Activated naive CD4-positive, alpha-beta T cell treated with anti-CD3 and anti-CD28 coated beads, Interleukin-2, amount 10 ng/mL, durations not matched to agents 7 days and 5 days (primary cell): ENCODE data around the gene ZNF670.
"Not testable (repeated sequence)": the region's sequence is repeated elsewhere in the genome, so short reads cannot be mapped to it uniquely, and the experiment has no call there.

Source experiments
- CTCF ChIA-PET: fragments of 350-600 bp; sonication (Branson Sonifier 250); formaldehyde crosslinking; loops from one replicate; lab custom pipeline; 2021; ENCODE audit warnings: antibody characterized with exemption; lab: Charles Lee
- DNase-seq: peaks from one replicate; pipeline ENCODE4 v3.0.0-alpha.2; 2020
- H3K27ac Mint-ChIP-seq: one replicate; pipeline ENCODE4 v1.8.0; 2021; ENCODE audit warnings: mild to moderate bottlenecking, moderate library complexity, mixed read lengths
- H3K27me3 Mint-ChIP-seq: one replicate; pipeline ENCODE4 v1.8.0; 2021; ENCODE audit warnings: mild to moderate bottlenecking, mixed read lengths
- H3K36me3 Mint-ChIP-seq: one replicate; pipeline ENCODE4 v1.8.0; 2021; ENCODE audit warnings: mixed read lengths
- H3K4me1 Mint-ChIP-seq: one replicate; pipeline ENCODE4 v1.8.0; 2021; ENCODE audit warnings: mixed read lengths
- H3K4me3 Mint-ChIP-seq: one replicate; pipeline ENCODE4 v1.8.0; 2021; ENCODE audit warnings: mild to moderate bottlenecking, moderate library complexity, mixed read lengths
- H3K9me3 Mint-ChIP-seq: one replicate; pipeline ENCODE4 v1.8.0; 2021; ENCODE audit warnings: mixed read lengths

Gene ZNF670

GRCh38 chr1:247078258-247079140 is at the start of gene ZNF670:
Gene ZNF670, minus strand, starts transcription at chr1:247078811. Its CDS starts 215 bp downstream, at chr1:247078596.
- H3K27me3 Mint-ChIP-seq = peaks cover 7% of the 10 kb centered on the region
- CTCF ChIA-PET = interaction anchor here (0.6 kb wide), 1 partner anchor 296 kb away, joined by 3 read pairs; no protein-coding TSS in a partner anchor
- peak within 1 kb of the TSS; percentile 74 for H3K27ac Mint-ChIP-seq
- peaks cover 14% of the 10 kb centered on the region for H3K36me3 Mint-ChIP-seq
- peak within 1 kb of the TSS; percentile 84 for H3K4me3 Mint-ChIP-seq
- H3K9me3 Mint-ChIP-seq = peaks cover 23% of the 10 kb centered on the region
- DNase-seq = peak; percentile 92
- H3K4me1 Mint-ChIP-seq = peaks cover 30% of the 10 kb centered on the region

DNA sequence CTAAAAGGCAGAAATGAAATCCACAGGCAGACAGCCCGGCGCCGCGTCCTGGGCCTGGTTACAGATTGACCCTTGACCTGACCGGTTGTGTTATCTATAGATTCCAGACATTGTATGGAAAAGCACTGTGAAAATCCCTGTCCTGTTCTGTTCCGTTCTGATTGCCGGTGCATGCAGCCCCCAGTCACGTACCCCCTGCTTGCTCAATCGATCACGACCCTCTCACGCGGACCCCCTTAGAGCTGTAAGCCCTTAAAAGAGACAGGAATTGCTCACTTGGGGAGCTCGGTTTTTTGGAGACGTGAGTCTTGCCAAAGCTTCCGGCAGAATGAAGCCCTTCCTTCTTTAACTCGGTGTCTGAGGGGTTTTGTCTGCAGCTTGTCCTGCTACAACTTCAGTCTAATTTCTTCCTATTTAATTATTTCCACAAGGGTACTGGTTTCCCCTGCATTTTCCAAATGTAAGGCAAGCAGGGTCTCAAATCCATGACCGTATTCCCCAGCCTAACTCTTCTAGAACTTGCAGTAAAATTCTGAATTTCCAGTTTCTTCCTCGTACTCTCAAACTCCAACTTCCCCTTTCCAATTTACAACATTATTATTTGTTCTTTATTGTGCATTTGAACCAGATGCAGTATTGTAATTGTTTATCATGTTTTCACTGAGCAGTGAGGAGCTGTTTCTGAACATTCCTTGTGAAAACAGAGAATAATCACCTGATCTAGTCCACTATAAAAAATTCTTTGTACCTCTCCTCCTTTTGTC is 49.1 kb upstream of the ZNF670 start:
- peak overlapping the region; percentile 88 for H3K27ac Mint-ChIP-seq
- H3K4me3 Mint-ChIP-seq = peak overlapping the region; percentile 92
- H3K9me3 Mint-ChIP-seq = peaks cover 22% of the 10 kb centered on the region
- H3K27me3 Mint-ChIP-seq, H3K4me1 Mint-ChIP-seq, DNase-seq: not testable (repeated sequence)
- CTCF ChIA-PET = interaction anchor here (0.8 kb wide), 1 partner anchor 37 kb away, joined by 3 read pairs; no protein-coding TSS in a partner anchor
- H3K36me3 Mint-ChIP-seq = peaks cover 31% of the 10 kb centered on the region

GRCh38 chr1:247126601-247127000 is 48.0 kb upstream of the ZNF670 start:
- H3K4me1 Mint-ChIP-seq, H3K4me3 Mint-ChIP-seq, DNase-seq, H3K27ac Mint-ChIP-seq, CTCF ChIA-PET, H3K27me3 Mint-ChIP-seq: not testable (repeated sequence)
- Mint-ChIP-seq H3K9me3 (peaks cover 12% of the 10 kb centered on the region), H3K36me3 (peaks cover 20% of the 10 kb centered on the region)

DNA sequence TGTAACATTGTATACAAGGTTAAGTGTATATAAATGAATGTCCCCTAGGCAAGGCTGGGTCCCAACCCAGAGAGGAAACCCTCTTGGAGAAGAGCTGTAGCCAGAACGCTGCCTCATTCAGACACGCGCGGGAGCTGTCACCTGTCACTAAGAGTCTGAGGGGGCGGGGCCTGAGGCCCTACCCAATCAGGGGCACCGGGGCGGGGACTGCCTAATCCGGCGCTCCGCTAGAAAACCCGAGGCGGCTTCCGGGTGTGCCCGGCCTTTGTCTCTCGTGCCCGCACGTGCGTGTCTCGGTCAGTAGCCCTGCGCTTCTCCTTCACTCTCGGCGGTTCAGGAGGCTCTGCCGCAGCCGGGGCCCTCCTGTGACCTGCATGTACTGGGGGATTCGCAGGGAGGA is 47.6 kb upstream of the ZNF670 start:
- peaks cover 19% of the 10 kb centered on the region for H3K36me3 Mint-ChIP-seq
- not testable (repeated sequence) for H3K27me3 Mint-ChIP-seq

DNA sequence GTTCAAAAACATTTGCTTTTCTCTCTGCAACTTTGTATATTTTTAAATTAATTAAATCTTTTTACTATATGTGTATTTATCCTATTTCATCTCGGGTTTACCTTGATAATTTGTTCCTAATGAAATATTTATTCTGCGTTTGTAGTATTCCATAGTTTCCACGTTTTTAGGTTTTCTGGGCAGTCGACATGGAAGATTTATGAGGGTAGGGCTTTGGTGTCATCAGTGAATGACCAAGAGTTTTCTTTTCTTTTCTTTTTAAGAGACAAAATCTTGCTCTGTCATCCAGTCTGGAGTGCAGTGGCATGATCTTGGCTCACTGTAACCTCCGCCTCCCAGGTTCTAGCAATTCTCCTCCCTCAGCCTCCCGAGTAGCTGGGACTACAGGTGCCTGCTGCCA is 42.8 kb upstream of the ZNF670 start:
- DNase-seq = no peak
- no peak overlapping the region for H3K4me3 Mint-ChIP-seq
- no peaks in the 10 kb centered on the region for H3K36me3 Mint-ChIP-seq
- no peaks in the 10 kb centered on the region for H3K27me3 Mint-ChIP-seq
- H3K27ac Mint-ChIP-seq = no peak overlapping the region
- CTCF ChIA-PET = no interaction called here
- H3K4me1 Mint-ChIP-seq = no peaks in the 10 kb centered on the region
- peaks cover 5% of the 10 kb centered on the region for H3K9me3 Mint-ChIP-seq

More for the DNA sequence above, 47.6 kb upstream of the ZNF670 start:
- peaks cover 12% of the 10 kb centered on the region for H3K9me3 Mint-ChIP-seq
- H3K4me1 Mint-ChIP-seq, H3K27ac Mint-ChIP-seq, H3K4me3 Mint-ChIP-seq, DNase-seq, CTCF ChIA-PET: not testable (repeated sequence)

DNA sequence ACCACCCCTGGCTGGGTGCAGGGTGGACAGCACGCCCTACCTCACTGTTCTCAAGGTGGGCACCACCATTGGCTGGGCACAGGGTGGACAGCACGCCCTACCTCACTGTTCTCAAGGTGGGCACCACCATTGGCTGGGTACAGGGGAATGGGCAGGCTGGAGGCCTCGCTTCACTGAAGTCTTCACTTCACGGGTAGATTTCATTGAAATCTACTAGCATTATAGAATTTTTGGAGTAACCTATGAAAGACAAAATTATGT is 41.7 kb upstream of the ZNF670 start:
- H3K4me1 Mint-ChIP-seq, DNase-seq, H3K27ac Mint-ChIP-seq, CTCF ChIA-PET, H3K27me3 Mint-ChIP-seq, H3K4me3 Mint-ChIP-seq, H3K9me3 Mint-ChIP-seq, H3K36me3 Mint-ChIP-seq: not testable (repeated sequence)

DNA sequence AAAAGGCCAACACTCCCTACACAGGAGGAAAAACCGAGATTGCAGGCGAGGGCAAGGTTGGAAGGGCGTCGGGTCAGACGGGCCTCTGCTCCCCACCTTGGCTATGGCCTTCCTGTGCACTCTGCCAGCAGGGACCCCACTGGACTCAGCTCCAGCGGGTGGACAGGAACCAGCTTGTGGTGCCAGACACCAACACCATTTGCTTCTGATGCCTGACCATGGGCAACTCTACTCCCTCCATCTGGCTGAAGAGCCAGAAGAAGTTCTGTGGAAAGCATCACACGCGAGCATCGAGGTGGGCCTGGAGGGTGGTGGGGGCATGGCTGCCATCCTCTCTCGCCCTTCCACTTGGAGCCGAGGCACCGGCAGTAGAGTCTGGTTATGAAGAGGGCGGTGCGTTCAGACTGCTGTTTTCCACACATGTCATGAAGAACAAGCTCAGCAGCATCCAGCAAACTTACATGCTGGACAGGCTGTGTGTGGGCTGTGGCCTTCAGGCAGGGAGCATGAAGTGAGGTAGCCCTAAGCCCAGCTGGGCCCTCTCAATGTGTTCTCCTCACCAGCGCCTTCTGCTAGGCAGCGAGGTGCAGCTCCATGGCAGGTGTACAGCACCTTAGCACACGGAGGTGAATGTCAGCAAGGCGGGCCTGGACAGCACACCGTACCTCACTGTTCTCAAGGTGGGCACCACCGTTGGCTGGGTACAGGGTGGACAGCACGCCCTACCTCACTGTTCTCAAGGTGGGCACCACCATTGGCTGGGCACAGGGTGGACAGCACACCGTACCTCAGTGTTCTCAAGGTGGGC is 41.2 kb upstream of the ZNF670 start:
- Mint-ChIP-seq H3K4me3 (no peak overlapping the region), H3K27me3 (peaks cover 6% of the 10 kb centered on the region), H3K27ac (no peak overlapping the region), H3K9me3 (peaks cover 7% of the 10 kb centered on the region), H3K36me3 (no peaks in the 10 kb centered on the region), H3K4me1 (no peaks in the 10 kb centered on the region)
- CTCF ChIA-PET = interaction anchor here (1.0 kb wide), 1 partner anchor 213 kb away, joined by 3 read pairs; no protein-coding TSS in a partner anchor
- DNase-seq = no peak

DNA sequence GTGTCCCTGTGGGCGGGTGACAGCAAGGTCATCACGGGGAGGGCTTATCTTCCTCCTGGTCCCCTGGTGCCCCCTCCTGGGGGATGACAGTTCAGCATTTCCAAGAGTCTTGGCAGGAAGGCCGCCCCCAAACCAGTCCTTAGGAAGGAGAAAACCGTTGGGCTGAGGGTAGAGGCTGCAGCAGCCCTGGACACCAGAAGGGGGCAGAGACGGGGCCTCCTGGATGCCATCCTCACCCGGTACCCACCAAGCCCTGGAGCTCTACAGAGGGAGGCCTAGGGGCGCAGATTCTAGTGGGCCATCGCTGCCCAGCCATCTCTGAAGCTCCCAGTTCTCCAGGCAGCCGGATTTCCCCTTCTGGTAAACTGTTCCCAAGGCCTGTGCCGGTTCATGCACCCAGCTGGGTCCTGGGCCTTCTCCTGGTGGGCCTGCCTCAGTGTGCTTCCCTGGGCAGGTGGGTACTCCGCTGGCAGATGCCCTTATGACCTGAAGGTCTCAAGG is 40.4 kb upstream of the ZNF670 start:
- Mint-ChIP-seq H3K4me1 (no peaks in the 10 kb centered on the region), H3K36me3 (no peaks in the 10 kb centered on the region), H3K9me3 (peaks cover 7% of the 10 kb centered on the region), H3K27me3 (peaks cover 12% of the 10 kb centered on the region), H3K27ac (no peak overlapping the region), H3K4me3 (no peak overlapping the region)
- DNase-seq = peak; percentile 50
- CTCF ChIA-PET = interaction anchor here (1.0 kb wide), 1 partner anchor 212 kb away, joined by 3 read pairs; no protein-coding TSS in a partner anchor

DNA sequence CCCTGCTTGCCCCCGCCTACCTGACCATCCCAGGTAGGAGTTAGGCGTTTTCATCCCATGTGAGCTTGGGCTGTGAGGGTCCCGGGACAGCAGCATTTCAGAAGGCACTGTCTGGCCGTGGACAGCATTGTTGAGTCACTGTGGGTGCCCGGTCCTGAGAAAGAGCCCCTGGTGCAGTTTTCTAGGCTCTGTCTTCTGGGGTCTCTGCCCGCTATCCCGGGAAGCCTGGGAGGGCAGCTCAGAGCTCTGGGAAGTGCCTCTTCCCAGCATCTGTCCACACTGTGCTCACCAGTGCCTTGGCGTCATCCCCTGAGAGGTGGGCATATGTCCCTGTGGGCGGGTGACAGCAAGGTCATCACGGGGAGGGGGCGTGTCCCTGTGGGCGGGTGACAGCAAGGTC is 36.9 kb upstream of the ZNF670 start:
- Mint-ChIP-seq H3K36me3 (peaks cover 2% of the 10 kb centered on the region), H3K9me3 (peaks cover 4% of the 10 kb centered on the region), H3K4me1 (peaks cover 4% of the 10 kb centered on the region), H3K27me3 (peaks cover 44% of the 10 kb centered on the region), H3K27ac (no peak overlapping the region), H3K4me3 (no peak overlapping the region)
- no peak for DNase-seq
- CTCF ChIA-PET = no interaction called here

GRCh38 chr1:247115141-247115510 is 36.5 kb upstream of the ZNF670 start:
- Mint-ChIP-seq H3K36me3 (peaks cover 2% of the 10 kb centered on the region), H3K9me3 (peaks cover 4% of the 10 kb centered on the region), H3K4me1 (peaks cover 4% of the 10 kb centered on the region), H3K27ac (no peak overlapping the region), H3K27me3 (peaks cover 48% of the 10 kb centered on the region), H3K4me3 (no peak overlapping the region)
- DNase-seq = no peak
- CTCF ChIA-PET = no interaction called here

GRCh38 chr1:247114351-247115140 is 35.9 kb upstream of the ZNF670 start:
- no peak overlapping the region for H3K4me3 Mint-ChIP-seq
- CTCF ChIA-PET = no interaction called here
- DNase-seq = no peak

DNA sequence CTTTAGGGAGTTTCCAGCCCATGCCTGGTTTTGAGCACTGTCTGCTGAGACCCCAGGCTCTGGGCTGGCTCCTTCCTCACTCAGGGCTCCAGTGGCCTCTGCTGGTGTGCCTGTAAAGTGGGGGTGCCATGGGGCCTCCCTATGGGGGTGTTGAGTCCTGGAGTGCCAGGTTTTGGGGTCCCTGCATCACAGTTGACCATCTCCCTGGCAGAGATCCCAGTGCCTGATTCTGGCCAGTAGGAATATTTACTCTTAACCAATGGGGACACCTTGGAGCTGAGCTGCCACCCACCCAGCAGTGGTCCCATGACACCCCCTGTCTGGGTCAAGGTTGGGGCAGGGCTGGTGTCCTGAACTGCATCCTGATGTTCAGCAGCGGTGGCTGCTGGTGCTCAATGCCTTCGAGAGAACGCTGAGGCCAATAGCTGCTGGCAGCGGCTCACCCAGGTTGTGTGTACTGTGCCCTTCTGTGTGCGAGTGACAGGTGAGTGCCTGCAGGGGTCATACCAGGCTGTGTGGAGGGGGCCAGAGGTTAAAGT is 35.2 kb upstream of the ZNF670 start:
- H3K36me3 Mint-ChIP-seq = peaks cover 2% of the 10 kb centered on the region
- H3K27me3 Mint-ChIP-seq = peaks cover 50% of the 10 kb centered on the region
- CTCF ChIA-PET = no interaction called here
- H3K4me3 Mint-ChIP-seq = peak overlapping the region; percentile 35
- H3K9me3 Mint-ChIP-seq = peaks cover 2% of the 10 kb centered on the region
- H3K4me1 Mint-ChIP-seq = peaks cover 4% of the 10 kb centered on the region
- no peak for DNase-seq
- H3K27ac Mint-ChIP-seq = no peak overlapping the region

More at GRCh38 chr1:247114351-247115140, 35.9 kb upstream of the ZNF670 start:
- Mint-ChIP-seq H3K27me3 (peaks cover 50% of the 10 kb centered on the region), H3K36me3 (peaks cover 2% of the 10 kb centered on the region), H3K27ac (no peak overlapping the region), H3K9me3 (peaks cover 4% of the 10 kb centered on the region), H3K4me1 (peaks cover 4% of the 10 kb centered on the region)

DNA sequence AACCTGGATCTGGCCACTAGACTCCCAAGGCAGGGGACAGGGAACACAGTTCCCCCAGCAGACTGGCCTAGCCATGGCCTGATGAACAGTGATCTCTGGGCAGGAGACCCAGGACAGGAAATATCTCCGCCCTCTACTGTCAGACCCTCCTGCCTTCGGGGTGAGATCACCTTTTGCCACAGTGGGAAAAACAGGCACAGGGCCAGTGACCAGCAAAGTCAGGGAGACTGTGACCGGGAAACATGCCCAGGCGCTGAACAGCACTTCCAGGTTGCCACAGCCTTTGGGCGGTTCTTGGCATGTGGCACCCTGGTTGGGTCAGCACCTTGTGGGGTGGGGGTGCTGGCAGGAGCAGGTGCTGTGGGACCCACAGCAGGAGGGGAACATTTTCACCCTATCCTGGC is 34.5 kb upstream of the ZNF670 start:
- Mint-ChIP-seq H3K4me3 (peak overlapping the region; percentile 35), H3K27ac (no peak overlapping the region), H3K36me3 (peaks cover 2% of the 10 kb centered on the region), H3K9me3 (peaks cover 2% of the 10 kb centered on the region), H3K4me1 (peaks cover 4% of the 10 kb centered on the region), H3K27me3 (peaks cover 56% of the 10 kb centered on the region)
- CTCF ChIA-PET = no interaction called here
- DNase-seq = no peak
